Neural cell (in vitro differentiated cells): ENCODE results near the gene PDE4D.

ENCODE experiments used
- CTCF ChIP-seq: fragments of 450-650 bp; IDR thresholded peaks from 2 replicates; pipeline ENCODE4 v1.5.1; 2014; ENCODE audit warnings: antibody characterized with exemption, mild to moderate bottlenecking, moderate library complexity; ENCODE audit not compliant: poor library complexity, severe bottlenecking
- EZH2 ChIP-seq: fragments of 200-600, 300-800 bp; shearing (Covaris generic), sonication (generic); IDR thresholded peaks from 2 replicates; pipeline ENCODE4 v1.6.1; 2014; ENCODE audit warnings: antibody characterized with exemption, low read length, borderline replicate concordance, mild to moderate bottlenecking; ENCODE audit not compliant: insufficient read depth, poor library complexity, severe bottlenecking
- RAD21 ChIP-seq: fragments of 450-650 bp; conservative IDR thresholded peaks from 2 replicates; pipeline ENCODE4 v1.6.1; 2014; ENCODE audit warnings: antibody characterized with exemption, mild to moderate bottlenecking, moderate library complexity
- REST ChIP-seq: IDR thresholded peaks from 2 replicates; pipeline ENCODE4 v1.6.1; 2012; ENCODE audit warnings: borderline replicate concordance

DNA sequence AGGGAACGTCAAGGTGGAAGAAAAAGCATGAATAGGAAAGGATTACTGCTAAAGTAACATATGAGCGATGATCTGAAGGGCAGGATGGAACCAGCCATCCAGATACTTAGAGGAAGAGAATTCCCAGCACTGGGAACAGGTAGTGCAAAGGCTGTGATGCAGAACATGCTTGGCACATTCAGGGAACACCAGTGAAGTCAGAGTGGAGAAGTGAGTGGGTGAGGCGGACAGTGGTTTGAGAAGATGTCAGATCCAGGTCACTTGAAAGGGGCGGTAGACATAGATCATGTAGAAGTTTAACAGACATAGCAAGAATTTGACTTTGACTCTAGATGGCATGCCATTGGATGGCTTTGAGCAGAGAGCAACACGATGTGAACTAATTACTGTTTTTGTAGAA, 374.2 kb downstream of the PDE4D start:
- TF ChIP-seq CTCF, result no peak
- no peak for TF ChIP-seq RAD21
- TF ChIP-seq EZH2, result no peak
- TF ChIP-seq REST, result no peak
